PC-3 (cell line): ENCODE results near the gene PFKFB1.

Experiments used
- EZH2 ChIP-seq: fragments of 300-600 bp; sonication (generic); IDR thresholded peaks from one replicate; pipeline ENCODE4 v1.6.1; 2017; ENCODE audit warnings: antibody characterized with exemption, mild to moderate bottlenecking, low read length; ENCODE audit not compliant: unreplicated experiment
- EZH2phosphoT487 ChIP-seq: fragments of 300-600 bp; sonication (generic); IDR thresholded peaks from 2 replicates; pipeline ENCODE4 v1.6.1; 2018; ENCODE audit warnings: mild to moderate bottlenecking, antibody characterized with exemption, low read length, borderline replicate concordance
- TF ChIP-seq, protein P1 (sequence below): fragments of 300-600 bp; sonication (generic); conservative IDR thresholded peaks from 2 replicates; pipeline ENCODE4 v1.5.1; 2017; ENCODE audit warnings: antibody characterized with exemption, low read depth, mild to moderate bottlenecking, low read length

DNA sequence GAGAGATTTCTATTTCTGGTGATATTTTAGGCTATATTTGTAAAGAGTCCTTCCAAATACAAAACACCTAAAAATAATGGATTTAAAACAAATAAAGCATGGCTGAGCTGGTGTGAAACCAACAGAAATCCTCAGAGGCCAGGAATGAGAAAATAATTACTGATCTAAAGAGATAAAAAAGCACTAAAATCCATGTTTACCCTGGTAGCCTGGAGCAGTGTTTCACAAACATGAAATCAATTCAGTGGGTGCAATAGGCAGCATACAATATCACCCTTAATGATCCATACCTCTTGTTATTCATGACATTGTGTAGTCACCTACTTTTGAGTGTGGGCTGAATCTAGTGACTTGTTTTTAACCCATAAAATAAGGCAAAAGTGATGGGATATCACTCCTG is 14.6 kb downstream of the PFKFB1 start:
- TF ChIP-seq, protein P1, sequence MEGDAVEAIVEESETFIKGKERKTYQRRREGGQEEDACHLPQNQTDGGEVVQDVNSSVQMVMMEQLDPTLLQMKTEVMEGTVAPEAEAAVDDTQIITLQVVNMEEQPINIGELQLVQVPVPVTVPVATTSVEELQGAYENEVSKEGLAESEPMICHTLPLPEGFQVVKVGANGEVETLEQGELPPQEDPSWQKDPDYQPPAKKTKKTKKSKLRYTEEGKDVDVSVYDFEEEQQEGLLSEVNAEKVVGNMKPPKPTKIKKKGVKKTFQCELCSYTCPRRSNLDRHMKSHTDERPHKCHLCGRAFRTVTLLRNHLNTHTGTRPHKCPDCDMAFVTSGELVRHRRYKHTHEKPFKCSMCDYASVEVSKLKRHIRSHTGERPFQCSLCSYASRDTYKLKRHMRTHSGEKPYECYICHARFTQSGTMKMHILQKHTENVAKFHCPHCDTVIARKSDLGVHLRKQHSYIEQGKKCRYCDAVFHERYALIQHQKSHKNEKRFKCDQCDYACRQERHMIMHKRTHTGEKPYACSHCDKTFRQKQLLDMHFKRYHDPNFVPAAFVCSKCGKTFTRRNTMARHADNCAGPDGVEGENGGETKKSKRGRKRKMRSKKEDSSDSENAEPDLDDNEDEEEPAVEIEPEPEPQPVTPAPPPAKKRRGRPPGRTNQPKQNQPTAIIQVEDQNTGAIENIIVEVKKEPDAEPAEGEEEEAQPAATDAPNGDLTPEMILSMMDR, result no peak
- TF ChIP-seq EZH2, result no peak
- TF ChIP-seq EZH2phosphoT487, result no peak
